ENCODE measurements around the gene PCDH15. TPM values are rescaled to one million over a fixed set of nuclear protein-coding genes. Genes with fewer than 3 reads are reported as not detected.

PCDH15 gene
- total RNA-seq, 4 donors from 2014 or later, result 0.70 to 2.3 TPM; not detected in 2

GRCh38 chr10:54131833-54132232 is 669.2 kb downstream of the PCDH15 start:
- intact Hi-C loops (cut with DNase I; ENCODE audit: low total_unique reads), result no loop called here
- Histone ChIP-seq H3K36me3 (no peaks in the 10 kb centered on the region), H3K27me3 (no peaks in the 10 kb centered on the region), H3K9me3 (no peaks in the 10 kb centered on the region), H3K4me3 (no peak overlapping the region), H3K4me1 (no peaks in the 10 kb centered on the region), H3K27ac (no peak overlapping the region)
- DNase-seq, result no peak
- TF ChIP-seq POLR2A (IDR thresholded peaks at IDR 0.05) (no peak), CTCF (IDR thresholded peaks at IDR 0.05) (no peak)

- Histone ChIP-seq H3K36me3 (no peaks in the 10 kb centered on the region), H3K4me1 (no peaks in the 10 kb centered on the region), H3K9me3 (no peaks in the 10 kb centered on the region), H3K27me3 (no peaks in the 10 kb centered on the region), H3K27ac (no peak overlapping the region), H3K4me3 (no peak overlapping the region)
- TF ChIP-seq POLR2A (IDR thresholded peaks at IDR 0.05) (no peak), CTCF (IDR thresholded peaks at IDR 0.05) (no peak)
- intact Hi-C loops (cut with DNase I; ENCODE audit: low total_unique reads), result no loop called here
- DNase-seq, result no peak
Measured at GRCh38 chr10:54130394-54130793, 670.6 kb downstream of the PCDH15 start.

GRCh38 chr10:54125098-54125747 is 675.8 kb downstream of the PCDH15 start:
- TF ChIP-seq CTCF (IDR thresholded peaks at IDR 0.05) (no peak), POLR2A (IDR thresholded peaks at IDR 0.05) (no peak)
- no peaks in the 10 kb centered on the region for H3K4me1 ChIP-seq
- intact Hi-C loops (cut with DNase I; ENCODE audit: low total_unique reads), result no loop called here
- H3K27ac ChIP-seq, result no peak overlapping the region
- DNase-seq, result no peak
- no peak overlapping the region for H3K4me3 ChIP-seq
- H3K36me3 ChIP-seq, result no peaks in the 10 kb centered on the region
- no peaks in the 10 kb centered on the region for H3K9me3 ChIP-seq
- H3K27me3 ChIP-seq, result no peaks in the 10 kb centered on the region

GRCh38 chr10:54124209-54124885 is 676.7 kb downstream of the PCDH15 start:
- no peak for TF ChIP-seq POLR2A (IDR thresholded peaks at IDR 0.05)
- TF ChIP-seq CTCF (IDR thresholded peaks at IDR 0.05), result no peak
- H3K4me1 ChIP-seq, result no peaks in the 10 kb centered on the region
- DNase-seq, result no peak
- H3K27ac ChIP-seq, result no peak overlapping the region
- no peaks in the 10 kb centered on the region for H3K27me3 ChIP-seq
- no peaks in the 10 kb centered on the region for H3K9me3 ChIP-seq
- no peaks in the 10 kb centered on the region for H3K36me3 ChIP-seq
- intact Hi-C loops (cut with DNase I; ENCODE audit: low total_unique reads), result no loop called here
- no peak overlapping the region for H3K4me3 ChIP-seq

GRCh38 chr10:54120806-54121205 is 680.2 kb downstream of the PCDH15 start:
- H3K4me1 ChIP-seq, result no peaks in the 10 kb centered on the region
- H3K36me3 ChIP-seq, result no peaks in the 10 kb centered on the region
- no peak overlapping the region for H3K27ac ChIP-seq
- DNase-seq, result no peak
- H3K4me3 ChIP-seq, result no peak overlapping the region
- no peak for TF ChIP-seq CTCF (IDR thresholded peaks at IDR 0.05)
- no peak for TF ChIP-seq POLR2A (IDR thresholded peaks at IDR 0.05)
- intact Hi-C loops (cut with DNase I; ENCODE audit: low total_unique reads), result no loop called here
- no peaks in the 10 kb centered on the region for H3K27me3 ChIP-seq
- no peaks in the 10 kb centered on the region for H3K9me3 ChIP-seq
